ENCODE measurements around the gene MS4A10.

Gene MS4A10

GRCh38 chr11:60781286-60781980, 3.7 kb upstream of the MS4A10 start:
- no peak overlapping the region for H3K4me3 ChIP-seq (ENCODE audit: low read depth, low read length)
- no peak for TF ChIP-seq CTCF (IDR thresholded peaks at IDR 0.05; ENCODE audit: low read depth, low read length)

GRCh38 chr11:60781981-60782316, 3.2 kb upstream of the MS4A10 start:
- H3K4me3 ChIP-seq (ENCODE audit: low read depth, low read length), result no peak overlapping the region
- no peak for TF ChIP-seq CTCF (IDR thresholded peaks at IDR 0.05; ENCODE audit: low read depth, low read length)

- no peak overlapping the region for H3K4me3 ChIP-seq (ENCODE audit: low read depth, low read length)
- no peak for TF ChIP-seq CTCF (IDR thresholded peaks at IDR 0.05; ENCODE audit: low read depth, low read length)
Measured at GRCh38 chr11:60782393-60783140, 2.6 kb upstream of the MS4A10 start.

GRCh38 chr11:60783141-60783484, 2.0 kb upstream of the MS4A10 start:
- H3K4me3 ChIP-seq (ENCODE audit: low read depth, low read length), result no peak overlapping the region
- TF ChIP-seq CTCF (IDR thresholded peaks at IDR 0.05; ENCODE audit: low read depth, low read length), result no peak

- TF ChIP-seq CTCF (IDR thresholded peaks at IDR 0.05; ENCODE audit: low read depth, low read length), result no peak
- H3K4me3 ChIP-seq (ENCODE audit: low read depth, low read length), result no peak overlapping the region
Measured at GRCh38 chr11:60783911-60784310, 1.2 kb upstream of the MS4A10 start.

- no peak overlapping the region for H3K4me3 ChIP-seq (ENCODE audit: low read depth, low read length)
- TF ChIP-seq CTCF (IDR thresholded peaks at IDR 0.05; ENCODE audit: low read depth, low read length), result no peak
Measured at GRCh38 chr11:60785806-60786361, 751 bp downstream of the MS4A10 start.
